BE2C (cell line): ENCODE results near the gene GFY.

Experiments
- DNase-seq: peaks from one replicate; pipeline ENCODE4 v3.0.0-alpha.2; 2020
- H3K27me3 ChIP-seq: fragments of 250-450 bp; sonication (Bioruptor Pico); 2 replicates; pipeline ENCODE4 v1.5.1; 2020; ENCODE audit warnings: mild to moderate bottlenecking
- H3K36me3 ChIP-seq: fragments of 250-450 bp; sonication (Bioruptor Pico); 2 replicates; pipeline ENCODE4 v1.5.1; 2020; ENCODE audit warnings: mild to moderate bottlenecking
- H3K4me1 ChIP-seq: fragments of 250-450 bp; sonication (Bioruptor Pico); 2 replicates; pipeline ENCODE4 v1.5.1; 2020
- H3K4me3 ChIP-seq: 2 replicates; pipeline ENCODE4 v1.5.1; 2011; ENCODE audit warnings: low read depth, low read length
- H3K9me3 ChIP-seq: fragments of 250-450 bp; sonication (Bioruptor Pico); 2 replicates; pipeline ENCODE4 v1.5.1; 2020
- TF ChIP-seq, protein P1 (sequence below): IDR thresholded peaks from 2 replicates; pipeline ENCODE4 v1.5.1; 2012; ENCODE audit warnings: mild to moderate bottlenecking, low read depth, low read length

The GFY gene

GRCh38 chr19:49411681-49412326, 13.4 kb upstream of the GFY start:
- peaks cover 19% of the 10 kb centered on the region for H3K4me1 ChIP-seq
- no peak overlapping the region for H3K4me3 ChIP-seq
- no peaks in the 10 kb centered on the region for H3K27me3 ChIP-seq
- TF ChIP-seq, protein P1, sequence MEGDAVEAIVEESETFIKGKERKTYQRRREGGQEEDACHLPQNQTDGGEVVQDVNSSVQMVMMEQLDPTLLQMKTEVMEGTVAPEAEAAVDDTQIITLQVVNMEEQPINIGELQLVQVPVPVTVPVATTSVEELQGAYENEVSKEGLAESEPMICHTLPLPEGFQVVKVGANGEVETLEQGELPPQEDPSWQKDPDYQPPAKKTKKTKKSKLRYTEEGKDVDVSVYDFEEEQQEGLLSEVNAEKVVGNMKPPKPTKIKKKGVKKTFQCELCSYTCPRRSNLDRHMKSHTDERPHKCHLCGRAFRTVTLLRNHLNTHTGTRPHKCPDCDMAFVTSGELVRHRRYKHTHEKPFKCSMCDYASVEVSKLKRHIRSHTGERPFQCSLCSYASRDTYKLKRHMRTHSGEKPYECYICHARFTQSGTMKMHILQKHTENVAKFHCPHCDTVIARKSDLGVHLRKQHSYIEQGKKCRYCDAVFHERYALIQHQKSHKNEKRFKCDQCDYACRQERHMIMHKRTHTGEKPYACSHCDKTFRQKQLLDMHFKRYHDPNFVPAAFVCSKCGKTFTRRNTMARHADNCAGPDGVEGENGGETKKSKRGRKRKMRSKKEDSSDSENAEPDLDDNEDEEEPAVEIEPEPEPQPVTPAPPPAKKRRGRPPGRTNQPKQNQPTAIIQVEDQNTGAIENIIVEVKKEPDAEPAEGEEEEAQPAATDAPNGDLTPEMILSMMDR, result no peak
- H3K9me3 ChIP-seq, result no peaks in the 10 kb centered on the region
- no peaks in the 10 kb centered on the region for H3K36me3 ChIP-seq
- DNase-seq, result no peak

- Histone ChIP-seq H3K4me1 (peaks cover 19% of the 10 kb centered on the region), H3K36me3 (no peaks in the 10 kb centered on the region), H3K27me3 (no peaks in the 10 kb centered on the region), H3K9me3 (no peaks in the 10 kb centered on the region), H3K4me3 (no peak overlapping the region)
- TF ChIP-seq, protein P1, result no peak
- peak; percentile 82 for DNase-seq
These were observed 11.8 kb upstream of the GFY start for GRCh38 chr19:49413348-49413747.

GRCh38 chr19:49414256-49414655, 10.9 kb upstream of the GFY start:
- DNase-seq, result no peak
- TF ChIP-seq, protein P1, result no peak
- Histone ChIP-seq H3K4me1 (peaks cover 19% of the 10 kb centered on the region), H3K36me3 (no peaks in the 10 kb centered on the region), H3K9me3 (no peaks in the 10 kb centered on the region), H3K27me3 (no peaks in the 10 kb centered on the region), H3K4me3 (no peak overlapping the region)

DNA sequence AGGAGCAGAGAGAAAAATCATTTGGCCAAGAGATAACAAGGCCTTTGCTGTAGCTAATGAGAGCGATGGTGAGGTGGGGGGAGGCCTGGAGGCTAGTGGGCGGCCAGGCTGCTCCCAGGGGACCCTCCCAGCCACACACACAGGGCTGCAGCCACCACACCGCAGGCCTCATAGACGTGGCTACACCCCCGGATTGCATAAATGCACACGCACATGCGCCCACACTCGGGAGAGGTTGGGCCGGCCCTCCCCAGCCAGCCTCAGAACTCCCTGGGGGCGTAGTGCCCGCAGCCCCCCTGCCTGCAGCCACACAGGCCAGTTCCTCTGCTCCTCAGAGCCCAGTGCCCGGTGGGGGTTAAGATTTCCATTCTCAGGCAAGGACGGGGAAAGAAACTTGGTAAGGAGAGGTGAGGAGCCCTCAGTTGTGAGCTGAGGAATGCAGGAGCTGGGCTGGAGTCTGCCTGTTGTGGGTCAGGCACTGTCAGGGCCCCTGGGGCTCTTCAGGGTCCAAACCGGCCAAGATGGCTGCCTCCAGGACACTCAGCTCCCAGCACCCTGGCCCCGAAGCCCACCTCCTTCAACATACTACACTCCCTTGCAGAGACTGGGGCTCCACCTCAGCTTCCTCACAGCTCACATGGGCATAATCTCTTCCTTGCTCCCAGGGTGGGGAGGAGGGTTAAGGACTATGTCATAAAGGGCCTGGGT, 9.9 kb upstream of the GFY start:
- H3K4me1 ChIP-seq, result peaks cover 19% of the 10 kb centered on the region
- no peaks in the 10 kb centered on the region for H3K36me3 ChIP-seq
- peaks cover 4% of the 10 kb centered on the region; the same call in 1 of the 2 replicates for H3K27me3 ChIP-seq
- DNase-seq, result peak; percentile 64
- no peak overlapping the region for H3K4me3 ChIP-seq
- no peaks in the 10 kb centered on the region for H3K9me3 ChIP-seq
- TF ChIP-seq, protein P1, result no peak

DNA sequence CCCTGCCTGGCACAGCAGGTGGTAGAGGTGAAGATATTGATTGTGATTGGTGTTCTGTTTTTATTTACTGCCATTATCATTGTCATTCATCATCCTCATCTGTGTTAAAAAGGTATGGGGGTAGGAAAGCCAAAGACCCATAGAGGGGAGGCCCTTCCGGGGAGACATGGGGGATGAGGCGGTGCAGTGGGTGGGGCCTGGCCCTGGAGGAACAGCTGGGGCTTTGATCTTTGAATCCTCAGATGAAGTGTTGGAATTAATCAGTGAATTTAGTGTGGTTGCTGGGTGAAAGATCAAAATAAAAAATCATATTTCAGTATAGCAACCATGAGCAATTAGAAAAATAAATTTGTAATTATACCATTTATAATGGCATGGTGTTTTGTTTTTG, 9.4 kb upstream of the GFY start:
- Histone ChIP-seq H3K36me3 (no peaks in the 10 kb centered on the region), H3K9me3 (no peaks in the 10 kb centered on the region), H3K27me3 (peaks cover 5% of the 10 kb centered on the region), H3K4me1 (peaks cover 23% of the 10 kb centered on the region), H3K4me3 (no peak overlapping the region)
- no peak for DNase-seq
- TF ChIP-seq, protein P1, result no peak

DNA sequence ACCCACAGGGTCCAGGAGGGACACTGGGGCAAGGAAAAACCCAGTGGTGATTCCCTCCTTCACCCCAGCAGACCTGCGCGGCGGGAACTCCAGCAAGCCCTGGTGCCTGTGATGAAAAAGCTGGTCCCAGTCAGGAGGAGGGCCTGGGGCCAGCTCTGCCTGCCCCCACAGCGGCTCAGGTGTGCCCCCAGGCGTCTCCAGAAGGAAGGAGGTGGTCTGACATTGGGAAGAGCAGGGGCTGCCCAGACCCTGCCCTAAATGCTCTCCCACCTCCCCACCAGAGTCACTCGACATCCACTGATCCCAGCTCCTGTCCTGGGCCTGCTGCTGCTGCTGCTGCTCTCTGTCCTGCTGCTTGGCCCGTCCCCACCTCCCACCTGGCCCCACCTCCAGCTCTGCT, 8.1 kb upstream of the GFY start:
- no peaks in the 10 kb centered on the region for H3K9me3 ChIP-seq
- peaks cover 30% of the 10 kb centered on the region for H3K4me1 ChIP-seq
- DNase-seq, result no peak
- TF ChIP-seq, protein P1, result no peak
- no peaks in the 10 kb centered on the region for H3K36me3 ChIP-seq
- H3K27me3 ChIP-seq, result peaks cover 17% of the 10 kb centered on the region
- no peak overlapping the region for H3K4me3 ChIP-seq
